SU-DHL-6 (cell line): ENCODE data around the gene TMC1.

Source experiments
- H2AFZ ChIP-seq: fragments of 200-600 bp; sonication (generic); 2 replicates; pipeline ENCODE4 v1.6.1; 2014; ENCODE audit warnings: low read depth, mild to moderate bottlenecking, moderate library complexity, mixed read lengths, antibody characterized with exemption, low read length; ENCODE audit not compliant: severe bottlenecking
- H3F3A ChIP-seq: fragments of 200-600 bp; shearing (Covaris generic); 2 replicates; pipeline ENCODE4 v1.6.0; 2016; ENCODE audit warnings: antibody characterized with exemption, mild to moderate bottlenecking; ENCODE audit not compliant: insufficient read depth
- H3K27ac ChIP-seq: fragments of 200-600 bp; sonication (generic); 2 replicates; pipeline ENCODE4 v1.5.1; 2016; ENCODE audit warnings: low read depth, mild to moderate bottlenecking, low read length, moderate library complexity, mixed read lengths
- H3K27me3 ChIP-seq: fragments of 200-600 bp; sonication (generic), shearing (Covaris generic); 2 replicates; pipeline ENCODE4 v1.6.0; 2014; ENCODE audit warnings: mild to moderate bottlenecking, low read length
- H3K36me3 ChIP-seq: fragments of 200-600 bp; sonication (generic); 2 replicates; pipeline ENCODE4 v1.6.1; 2014; ENCODE audit warnings: mild to moderate bottlenecking, low read length, mixed read lengths
- H3K4me2 ChIP-seq: fragments of 300-600, 200-600 bp; shearing (Covaris generic), sonication (generic); 2 replicates; pipeline ENCODE4 v1.6.0; 2014; ENCODE audit warnings: low read length, low read depth, mild to moderate bottlenecking; ENCODE audit not compliant: poor library complexity, severe bottlenecking
- H3K4me3 ChIP-seq: fragments of 200-600 bp; sonication (generic); 2 replicates; pipeline ENCODE4 v1.5.1; 2014; ENCODE audit warnings: antibody characterized with exemption, low read length, mild to moderate bottlenecking, mixed read lengths; ENCODE audit not compliant: insufficient read depth, poor library complexity, severe bottlenecking
- H3K79me2 ChIP-seq: fragments of 200-600 bp; sonication (generic); 2 replicates; pipeline ENCODE4 v1.6.1; 2014; ENCODE audit warnings: mild to moderate bottlenecking, low read length, moderate library complexity; ENCODE audit not compliant: insufficient read depth
- H3K9ac ChIP-seq: fragments of 200-600 bp; sonication (generic); 2 replicates; pipeline ENCODE4 v1.7.0; 2014; ENCODE audit warnings: mild to moderate bottlenecking, low read length
- H3K9me2 ChIP-seq: fragments of 200-600 bp; sonication (generic); replicated peaks from 2 replicates; pipeline ENCODE4 v1.6.1; 2014; ENCODE audit warnings: low read length; ENCODE audit not compliant: insufficient read depth
- H3K9me3 ChIP-seq: fragments of 200-600 bp; sonication (generic); 2 replicates; pipeline ENCODE4 v1.6.1; 2014; ENCODE audit warnings: low read length, mixed read lengths; ENCODE audit not compliant: insufficient read depth
- H4K20me1 ChIP-seq: fragments of 200-600 bp; sonication (generic); 2 replicates; pipeline ENCODE4 v1.6.1; 2014; ENCODE audit warnings: low read depth, mild to moderate bottlenecking, antibody characterized with exemption, low read length, moderate library complexity, mixed read lengths
- EZH2phosphoT487 ChIP-seq: fragments of 200-600 bp; sonication (generic), shearing (Covaris generic); conservative IDR thresholded peaks from 2 replicates; pipeline ENCODE4 v1.6.1; 2018; ENCODE audit warnings: mild to moderate bottlenecking, antibody characterized with exemption, low read length, moderate library complexity, mixed read lengths
- TF ChIP-seq, protein P1 (sequence below): fragments of 200-600 bp; sonication (generic); IDR thresholded peaks from one replicate; pipeline ENCODE4 v1.5.1; 2017; ENCODE audit warnings: antibody characterized with exemption, mild to moderate bottlenecking, low read length, moderate library complexity; ENCODE audit not compliant: insufficient read depth, poor library complexity, severe bottlenecking

The TMC1 gene

DNA sequence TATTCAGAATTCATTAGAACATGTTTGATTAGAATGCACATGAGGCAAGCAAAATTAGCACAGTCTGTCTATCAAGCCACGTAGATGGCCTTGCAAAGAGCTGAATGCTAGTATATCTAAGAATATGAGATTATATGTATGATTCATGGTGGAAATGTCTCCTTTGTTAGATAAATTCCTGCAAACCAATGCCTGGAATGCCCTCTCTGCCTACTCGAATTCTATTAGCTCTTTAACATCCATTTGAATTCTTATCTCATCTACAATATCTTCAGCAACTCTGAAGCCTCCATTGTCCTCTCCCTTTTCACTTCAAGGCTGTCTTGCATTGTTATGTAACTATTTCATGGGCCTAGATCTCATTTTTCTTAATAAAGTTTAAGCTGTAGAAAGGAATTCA, 205.5 kb downstream of the TMC1 start:
- Histone ChIP-seq H3K27me3 (no peaks in the 10 kb centered on the region), H3K4me2 (no peak overlapping the region), H3K79me2 (no peaks in the 10 kb centered on the region), H3K9ac (no peak overlapping the region), H2AFZ (no peak overlapping the region), H4K20me1 (no peaks in the 10 kb centered on the region), H3K9me3 (no peaks in the 10 kb centered on the region), H3K4me3 (no peak overlapping the region), H3K27ac (no peak overlapping the region), H3K36me3 (no peaks in the 10 kb centered on the region), H3K9me2 (no peaks in the 10 kb centered on the region), H3F3A (no peaks in the 10 kb centered on the region)
- no peak for TF ChIP-seq EZH2phosphoT487
- TF ChIP-seq, protein P1, sequence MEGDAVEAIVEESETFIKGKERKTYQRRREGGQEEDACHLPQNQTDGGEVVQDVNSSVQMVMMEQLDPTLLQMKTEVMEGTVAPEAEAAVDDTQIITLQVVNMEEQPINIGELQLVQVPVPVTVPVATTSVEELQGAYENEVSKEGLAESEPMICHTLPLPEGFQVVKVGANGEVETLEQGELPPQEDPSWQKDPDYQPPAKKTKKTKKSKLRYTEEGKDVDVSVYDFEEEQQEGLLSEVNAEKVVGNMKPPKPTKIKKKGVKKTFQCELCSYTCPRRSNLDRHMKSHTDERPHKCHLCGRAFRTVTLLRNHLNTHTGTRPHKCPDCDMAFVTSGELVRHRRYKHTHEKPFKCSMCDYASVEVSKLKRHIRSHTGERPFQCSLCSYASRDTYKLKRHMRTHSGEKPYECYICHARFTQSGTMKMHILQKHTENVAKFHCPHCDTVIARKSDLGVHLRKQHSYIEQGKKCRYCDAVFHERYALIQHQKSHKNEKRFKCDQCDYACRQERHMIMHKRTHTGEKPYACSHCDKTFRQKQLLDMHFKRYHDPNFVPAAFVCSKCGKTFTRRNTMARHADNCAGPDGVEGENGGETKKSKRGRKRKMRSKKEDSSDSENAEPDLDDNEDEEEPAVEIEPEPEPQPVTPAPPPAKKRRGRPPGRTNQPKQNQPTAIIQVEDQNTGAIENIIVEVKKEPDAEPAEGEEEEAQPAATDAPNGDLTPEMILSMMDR: no peak

DNA sequence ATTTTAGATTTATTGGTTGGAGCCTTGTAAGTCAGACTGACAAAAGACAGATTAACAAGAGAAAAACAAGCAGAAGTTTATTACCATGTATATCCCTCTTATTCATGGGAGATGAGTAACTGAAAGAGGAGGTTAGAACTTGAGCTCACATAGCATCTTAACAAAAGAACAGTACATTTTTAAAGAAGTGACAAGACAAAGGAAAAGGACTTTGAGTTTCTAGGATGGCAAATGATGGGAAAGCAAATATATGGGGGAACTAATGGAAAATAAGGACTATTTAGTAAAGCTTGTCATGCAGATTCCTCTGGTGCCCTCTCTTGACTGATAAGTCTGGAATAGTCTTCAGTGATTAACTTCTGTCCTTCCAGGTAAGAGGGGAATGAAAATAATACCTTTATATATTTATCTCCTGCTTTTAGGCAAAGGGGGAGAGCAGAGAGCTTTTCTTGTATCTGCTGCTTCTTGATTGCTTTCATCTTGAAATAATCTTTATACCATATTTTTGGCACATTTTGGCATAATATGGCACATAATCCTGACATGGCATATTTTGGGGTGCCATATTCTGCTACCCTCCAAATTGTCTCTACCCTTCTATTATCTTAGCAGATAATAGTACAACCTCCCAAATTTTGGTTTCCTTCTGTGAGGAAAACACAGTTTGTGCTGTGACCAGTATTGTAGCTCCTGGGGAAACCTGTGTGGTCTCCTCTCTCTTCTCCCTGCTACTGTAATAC, 206.8 kb downstream of the TMC1 start:
- no peaks in the 10 kb centered on the region for H3K79me2 ChIP-seq
- H3F3A ChIP-seq: no peaks in the 10 kb centered on the region
- no peaks in the 10 kb centered on the region for H3K9me3 ChIP-seq
- H3K9me2 ChIP-seq: no peaks in the 10 kb centered on the region
- no peaks in the 10 kb centered on the region for H4K20me1 ChIP-seq
- H3K4me2 ChIP-seq: no peak overlapping the region
- no peak overlapping the region for H3K9ac ChIP-seq
- no peak overlapping the region for H2AFZ ChIP-seq
- H3K27ac ChIP-seq: no peak overlapping the region
- no peak overlapping the region for H3K4me3 ChIP-seq
- H3K36me3 ChIP-seq: no peaks in the 10 kb centered on the region
- TF ChIP-seq, protein P1: no peak
- no peak for TF ChIP-seq EZH2phosphoT487
- H3K27me3 ChIP-seq: no peaks in the 10 kb centered on the region

GRCh38 chr9:72733895-72734294, 212.5 kb downstream of the TMC1 start:
- Histone ChIP-seq H3K9me3 (no peaks in the 10 kb centered on the region), H3K36me3 (no peaks in the 10 kb centered on the region), H3K9me2 (no peaks in the 10 kb centered on the region), H4K20me1 (no peaks in the 10 kb centered on the region), H2AFZ (no peak overlapping the region), H3K27me3 (no peaks in the 10 kb centered on the region), H3K4me2 (no peak overlapping the region), H3K9ac (no peak overlapping the region), H3F3A (no peaks in the 10 kb centered on the region), H3K27ac (no peak overlapping the region), H3K4me3 (no peak overlapping the region), H3K79me2 (no peaks in the 10 kb centered on the region)
- no peak for TF ChIP-seq EZH2phosphoT487
- TF ChIP-seq, protein P1: no peak
